Mucosa of descending colon (tissue), 3 donors: ENCODE measurements around the gene SLC27A2. TPM values are rescaled to one million over a fixed set of nuclear protein-coding genes. Genes with fewer than 3 reads are reported as not detected.
A peak's percentile ranks its signal among the peaks of the same experiment; 100 is the strongest.

Experiments
- ATAC-seq: fragments of 200-7000 bp; cut with Tn5 transposase; one replicate; pipeline ENCODE4 v1.9.1; 2020; ENCODE audit warnings: mild to moderate bottlenecking, moderate library complexity
- DNase-seq, 3 donors: peaks; one replicate each; pipeline ENCODE4 v3.0.0-alpha.2; 2020
- H3K36me3 ChIP-seq: fragments of 200-600 bp; one replicate; pipeline ENCODE4 v1.8.0; 2021; ENCODE audit warnings: low read depth, mild to moderate bottlenecking
- H3K4me1 ChIP-seq: fragments of 200-600 bp; one replicate; pipeline ENCODE4 v1.8.0; 2021; ENCODE audit warnings: low read depth, mild to moderate bottlenecking
- H3K4me3 ChIP-seq: fragments of 200-600 bp; one replicate; pipeline ENCODE4 v1.8.0; 2021; ENCODE audit warnings: mild to moderate bottlenecking
- H3K9me3 ChIP-seq: fragments of 200-600 bp; one replicate; pipeline ENCODE4 v1.8.0; 2021; ENCODE audit warnings: mild to moderate bottlenecking
- intact Hi-C, 2 donors: fragments of 100-400 bp; cut with DNase I in 1 of 2; cut with micrococcal nuclease in 1 of 2; formaldehyde crosslinking; loops; one replicate each; pipeline versions ENCODE4 v1.11.0 to v1.11.1; 2022; cut with DNase I, micrococcal nuclease
- total RNA-seq, 3 donors: library from RNA; stranded (reverse); fragmentation: NEBNext Ultra II Directional in 2 of 3; extraction: Animal tissue kit (Norgen Biotek cat#: 25700) in 2 of 3; gene quantifications; one replicate each; pipeline versions ENCODE4 v1.2.1 to v1.2.4, GENCODE V29; 2021 to 2023
- TF ChIP-seq, protein P1 (sequence below): fragments of 200-600 bp; IDR thresholded peaks from one replicate; pipeline ENCODE4 v1.8.0; 2022; ENCODE audit warnings: antibody characterized with exemption, mild to moderate bottlenecking
- donor health status: DM: no; HTN: no; CAD: no; lungs with moderate emphysema.
- donor health status: DM: no; HTN: no; CAD: no.
- donor health status: DM: no; HTN: yes; CAD: no.

Gene SLC27A2
- total RNA-seq, 3 donors from 2014 or later: 14.8 to 27.9 (median 27.8) TPM

DNA sequence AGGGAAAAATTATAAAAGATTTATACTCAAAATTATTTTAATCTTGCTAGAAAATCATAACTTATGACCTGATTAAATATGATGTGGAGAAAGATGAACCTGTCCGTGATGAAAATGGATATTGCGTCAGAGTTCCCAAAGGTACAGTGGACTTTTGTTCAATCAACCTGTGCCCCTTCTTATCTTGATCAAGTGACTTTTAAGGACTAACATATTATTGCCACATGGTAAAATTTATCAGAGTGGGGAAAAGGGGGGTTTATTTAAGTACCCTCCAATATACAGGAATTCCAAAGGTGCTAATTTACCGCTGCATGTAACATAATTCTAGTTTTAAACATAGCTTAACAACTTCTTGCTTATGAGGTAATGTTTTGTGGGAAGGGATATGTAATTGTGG lies 43.9 kb downstream of the SLC27A2 start:
- Histone ChIP-seq H3K36me3 (no peaks in the 10 kb centered on the region), H3K9me3 (no peaks in the 10 kb centered on the region), H3K4me1 (peaks cover 4% of the 10 kb centered on the region), H3K4me3 (no peak overlapping the region)
- TF ChIP-seq, protein P1, sequence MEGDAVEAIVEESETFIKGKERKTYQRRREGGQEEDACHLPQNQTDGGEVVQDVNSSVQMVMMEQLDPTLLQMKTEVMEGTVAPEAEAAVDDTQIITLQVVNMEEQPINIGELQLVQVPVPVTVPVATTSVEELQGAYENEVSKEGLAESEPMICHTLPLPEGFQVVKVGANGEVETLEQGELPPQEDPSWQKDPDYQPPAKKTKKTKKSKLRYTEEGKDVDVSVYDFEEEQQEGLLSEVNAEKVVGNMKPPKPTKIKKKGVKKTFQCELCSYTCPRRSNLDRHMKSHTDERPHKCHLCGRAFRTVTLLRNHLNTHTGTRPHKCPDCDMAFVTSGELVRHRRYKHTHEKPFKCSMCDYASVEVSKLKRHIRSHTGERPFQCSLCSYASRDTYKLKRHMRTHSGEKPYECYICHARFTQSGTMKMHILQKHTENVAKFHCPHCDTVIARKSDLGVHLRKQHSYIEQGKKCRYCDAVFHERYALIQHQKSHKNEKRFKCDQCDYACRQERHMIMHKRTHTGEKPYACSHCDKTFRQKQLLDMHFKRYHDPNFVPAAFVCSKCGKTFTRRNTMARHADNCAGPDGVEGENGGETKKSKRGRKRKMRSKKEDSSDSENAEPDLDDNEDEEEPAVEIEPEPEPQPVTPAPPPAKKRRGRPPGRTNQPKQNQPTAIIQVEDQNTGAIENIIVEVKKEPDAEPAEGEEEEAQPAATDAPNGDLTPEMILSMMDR: no peak
- intact Hi-C loops: no loop called here
- DNase-seq: no peak
- ATAC-seq: no peak

DNA sequence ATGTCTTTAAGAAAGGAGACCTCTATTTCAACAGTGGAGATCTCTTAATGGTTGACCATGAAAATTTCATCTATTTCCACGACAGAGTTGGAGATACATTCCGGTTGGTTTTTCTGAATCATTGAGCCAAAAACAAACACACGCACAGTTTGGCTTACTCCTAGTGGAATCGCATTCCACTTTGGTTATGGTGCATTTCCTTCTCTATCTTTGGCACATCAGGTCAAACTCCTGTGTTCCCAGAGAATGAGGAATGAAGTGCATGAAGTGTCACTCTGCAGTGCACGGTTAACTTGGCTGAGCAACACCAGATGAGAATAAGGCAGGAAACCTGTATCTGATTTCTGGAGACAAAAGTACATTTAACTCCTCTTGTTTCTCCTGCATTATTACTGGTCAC lies 45.1 kb downstream of the SLC27A2 start:
- DNase-seq (no peak), ATAC-seq (no peak)
- H3K36me3 ChIP-seq: no peaks in the 10 kb centered on the region
- H3K4me1 ChIP-seq: no peaks in the 10 kb centered on the region
- H3K4me3 ChIP-seq: no peak overlapping the region
- intact Hi-C loops: no loop called here
- TF ChIP-seq, protein P1: no peak
- H3K9me3 ChIP-seq: no peaks in the 10 kb centered on the region

DNA sequence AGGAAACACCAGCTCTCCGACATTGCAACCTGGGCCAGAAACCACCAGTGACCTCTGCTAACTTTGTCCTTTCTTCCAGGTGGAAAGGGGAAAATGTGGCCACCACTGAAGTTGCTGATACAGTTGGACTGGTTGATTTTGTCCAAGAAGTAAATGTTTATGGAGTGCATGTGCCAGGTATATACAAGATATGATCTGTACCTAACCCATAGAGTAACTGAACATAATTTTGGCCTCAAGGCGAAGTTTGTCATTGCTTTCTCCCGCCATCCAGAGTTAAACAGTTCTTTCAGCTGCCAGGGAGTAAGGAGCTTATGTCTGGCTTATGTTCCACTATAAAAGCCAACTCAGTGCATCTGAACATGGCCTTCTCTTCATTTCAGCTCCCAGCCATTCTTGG lies 46.9 kb downstream of the SLC27A2 start:
- intact Hi-C loops: no loop called here
- TF ChIP-seq, protein P1: no peak
- ATAC-seq: no peak
- Histone ChIP-seq H3K9me3 (no peaks in the 10 kb centered on the region), H3K4me1 (peaks cover 6% of the 10 kb centered on the region), H3K36me3 (no peaks in the 10 kb centered on the region), H3K4me3 (no peak overlapping the region)
- no peak for DNase-seq

DNA sequence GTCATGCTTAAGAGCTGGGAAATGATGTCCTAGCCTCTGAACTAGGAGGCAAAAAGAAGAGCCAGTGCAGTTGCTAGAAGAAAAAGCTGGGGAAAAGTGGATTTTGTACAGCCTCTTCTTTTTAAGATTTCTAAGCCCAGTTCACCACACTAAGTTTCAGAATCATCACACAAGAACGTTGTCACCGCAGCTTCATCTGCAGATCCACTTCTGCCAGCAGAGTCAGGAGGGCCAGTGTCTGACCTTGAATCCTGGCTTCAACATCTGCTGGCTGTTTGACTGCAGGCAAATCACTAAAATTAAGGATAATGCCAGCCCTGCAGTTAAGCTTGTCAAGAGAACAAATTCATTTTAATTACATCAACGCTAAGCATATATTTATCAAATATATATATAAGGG lies 47.3 kb downstream of the SLC27A2 start:
- no peak for DNase-seq
- intact Hi-C loops: no loop called here
- TF ChIP-seq, protein P1: no peak
- no peak overlapping the region for H3K4me3 ChIP-seq
- H3K4me1 ChIP-seq: peaks cover 6% of the 10 kb centered on the region
- no peak for ATAC-seq
- H3K9me3 ChIP-seq: no peaks in the 10 kb centered on the region
- no peaks in the 10 kb centered on the region for H3K36me3 ChIP-seq

DNA sequence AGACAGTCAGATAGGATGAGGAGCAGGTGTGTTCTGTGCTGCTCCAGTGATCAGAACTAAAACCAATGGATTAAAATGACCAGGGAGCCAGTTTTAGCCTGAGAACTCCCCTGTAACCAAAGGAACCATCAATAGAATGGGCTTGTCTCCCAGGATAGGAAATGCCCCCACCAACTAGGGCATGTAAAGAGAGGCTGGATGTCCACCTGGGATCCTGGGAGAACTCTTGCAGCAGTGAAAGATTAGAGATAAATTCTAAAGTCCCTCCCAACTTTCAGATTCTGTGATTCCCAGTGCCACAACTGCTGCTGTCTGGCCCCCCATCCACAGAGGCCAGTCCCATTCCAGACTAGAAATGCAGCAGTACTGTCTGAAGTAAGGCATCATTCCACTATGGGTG lies 49.8 kb downstream of the SLC27A2 start:
- Histone ChIP-seq H3K4me1 (peaks cover 6% of the 10 kb centered on the region), H3K4me3 (no peak overlapping the region), H3K9me3 (no peaks in the 10 kb centered on the region), H3K36me3 (no peaks in the 10 kb centered on the region)
- no peak for ATAC-seq
- intact Hi-C loops: no loop called here
- DNase-seq: no peak
- TF ChIP-seq, protein P1: no peak

DNA sequence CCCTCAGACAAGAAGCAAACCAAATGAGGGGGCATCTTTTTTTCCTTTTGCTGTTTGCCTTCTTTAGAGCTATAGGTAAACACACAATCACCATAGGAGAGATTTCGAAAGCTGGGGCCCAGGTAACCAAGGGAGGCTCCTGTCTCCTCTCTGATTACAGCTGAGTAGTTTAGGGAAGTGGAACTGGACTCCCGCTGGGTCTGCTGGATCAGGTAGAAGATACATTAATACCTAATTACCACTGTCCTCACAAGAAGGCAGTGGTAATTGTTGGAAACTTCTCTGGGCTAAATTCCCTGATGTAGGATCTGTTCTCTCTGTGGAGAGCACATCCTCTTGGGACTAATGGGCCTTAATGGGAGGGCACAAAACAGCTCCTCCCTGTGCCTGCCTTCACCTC lies 50.8 kb downstream of the SLC27A2 start:
- TF ChIP-seq, protein P1: no peak
- ATAC-seq (peak; percentile 5), DNase-seq (no peak)
- Histone ChIP-seq H3K9me3 (no peaks in the 10 kb centered on the region), H3K36me3 (no peaks in the 10 kb centered on the region), H3K4me1 (peaks cover 6% of the 10 kb centered on the region), H3K4me3 (no peak overlapping the region)
- intact Hi-C loops: no loop called here
